ENCODE measurements around the gene SOBP.
"Not testable (repeated sequence)": the region's sequence is repeated elsewhere in the genome, so short reads cannot be mapped to it uniquely, and the experiment has no call there.

SOBP gene, protein sequence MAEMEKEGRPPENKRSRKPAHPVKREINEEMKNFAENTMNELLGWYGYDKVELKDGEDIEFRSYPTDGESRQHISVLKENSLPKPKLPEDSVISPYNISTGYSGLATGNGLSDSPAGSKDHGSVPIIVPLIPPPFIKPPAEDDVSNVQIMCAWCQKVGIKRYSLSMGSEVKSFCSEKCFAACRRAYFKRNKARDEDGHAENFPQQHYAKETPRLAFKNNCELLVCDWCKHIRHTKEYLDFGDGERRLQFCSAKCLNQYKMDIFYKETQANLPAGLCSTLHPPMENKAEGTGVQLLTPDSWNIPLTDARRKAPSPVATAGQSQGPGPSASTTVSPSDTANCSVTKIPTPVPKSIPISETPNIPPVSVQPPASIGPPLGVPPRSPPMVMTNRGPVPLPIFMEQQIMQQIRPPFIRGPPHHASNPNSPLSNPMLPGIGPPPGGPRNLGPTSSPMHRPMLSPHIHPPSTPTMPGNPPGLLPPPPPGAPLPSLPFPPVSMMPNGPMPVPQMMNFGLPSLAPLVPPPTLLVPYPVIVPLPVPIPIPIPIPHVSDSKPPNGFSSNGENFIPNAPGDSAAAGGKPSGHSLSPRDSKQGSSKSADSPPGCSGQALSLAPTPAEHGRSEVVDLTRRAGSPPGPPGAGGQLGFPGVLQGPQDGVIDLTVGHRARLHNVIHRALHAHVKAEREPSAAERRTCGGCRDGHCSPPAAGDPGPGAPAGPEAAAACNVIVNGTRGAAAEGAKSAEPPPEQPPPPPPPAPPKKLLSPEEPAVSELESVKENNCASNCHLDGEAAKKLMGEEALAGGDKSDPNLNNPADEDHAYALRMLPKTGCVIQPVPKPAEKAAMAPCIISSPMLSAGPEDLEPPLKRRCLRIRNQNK

GRCh38 chr6:107489636-107490565 is at the start of gene SOBP:
Gene SOBP, plus strand, starts transcription at chr6:107490117. Its CDS starts 500 bp downstream, at chr6:107490617.
- peak; percentile 29 to 33 for DNase-seq

DNA sequence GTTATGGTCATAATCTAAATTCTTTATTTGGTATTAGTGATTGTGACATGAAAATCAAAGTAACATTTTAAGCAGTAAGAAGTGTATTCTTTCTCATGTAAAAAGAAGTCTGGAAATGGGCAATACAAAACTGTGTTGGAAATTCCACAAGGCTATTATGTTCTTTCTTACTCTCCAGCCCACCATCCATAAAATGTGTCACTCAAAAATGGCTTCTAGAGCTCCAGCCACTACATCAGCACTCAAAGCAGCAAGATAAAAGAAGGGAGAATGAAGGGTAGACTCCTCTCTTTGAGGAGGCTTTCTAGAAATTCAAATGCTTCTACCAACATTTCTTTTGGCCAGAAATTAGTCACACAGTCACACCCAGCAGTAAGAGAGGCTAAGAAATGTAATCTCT is 49.0 kb upstream of the SOBP start:
- DNase-seq: no peak

GRCh38 chr6:107441682-107442081 is 48.2 kb upstream of the SOBP start:
- DNase-seq: no peak

DNA sequence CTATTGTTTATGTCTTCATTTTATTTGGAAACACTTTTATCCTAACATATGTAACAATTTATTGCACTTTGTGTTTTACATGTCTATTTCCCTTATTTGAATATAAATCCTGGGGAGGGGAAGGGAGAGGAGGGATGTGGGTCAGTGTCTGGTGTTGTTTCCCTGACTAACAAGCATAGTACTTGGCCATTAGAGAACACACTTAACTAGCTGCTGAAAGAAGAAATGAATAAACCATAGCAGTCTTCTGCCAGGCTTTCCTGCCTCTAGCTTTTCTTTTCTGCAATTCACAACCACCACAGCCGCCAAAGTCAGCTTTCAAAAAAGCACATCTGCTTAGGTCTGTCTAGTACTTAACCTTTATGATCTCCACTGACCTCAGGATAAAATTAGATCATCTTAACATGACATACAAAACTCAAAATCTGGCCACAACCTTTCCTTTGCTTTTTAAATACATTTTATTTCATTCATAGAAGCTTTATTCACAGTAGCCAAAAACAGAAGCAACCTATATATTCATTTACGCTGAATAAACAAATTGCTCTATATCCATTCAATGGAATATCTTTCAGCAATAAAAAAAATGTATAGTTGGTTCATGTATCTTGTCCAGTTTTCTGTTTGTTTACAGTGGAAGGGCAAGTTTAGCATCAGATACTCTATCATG is 46.8 kb upstream of the SOBP start:
- no peak for DNase-seq

GRCh38 chr6:107443608-107444267 is 46.2 kb upstream of the SOBP start:
- DNase-seq: no peak

- DNase-seq: no peak
Measured at GRCh38 chr6:107444277-107444676, 45.6 kb upstream of the SOBP start.

GRCh38 chr6:107447663-107448216 is 42.2 kb upstream of the SOBP start:
- no peak for DNase-seq

- DNase-seq: no peak
Measured at GRCh38 chr6:107448776-107449175, 41.1 kb upstream of the SOBP start.

DNA sequence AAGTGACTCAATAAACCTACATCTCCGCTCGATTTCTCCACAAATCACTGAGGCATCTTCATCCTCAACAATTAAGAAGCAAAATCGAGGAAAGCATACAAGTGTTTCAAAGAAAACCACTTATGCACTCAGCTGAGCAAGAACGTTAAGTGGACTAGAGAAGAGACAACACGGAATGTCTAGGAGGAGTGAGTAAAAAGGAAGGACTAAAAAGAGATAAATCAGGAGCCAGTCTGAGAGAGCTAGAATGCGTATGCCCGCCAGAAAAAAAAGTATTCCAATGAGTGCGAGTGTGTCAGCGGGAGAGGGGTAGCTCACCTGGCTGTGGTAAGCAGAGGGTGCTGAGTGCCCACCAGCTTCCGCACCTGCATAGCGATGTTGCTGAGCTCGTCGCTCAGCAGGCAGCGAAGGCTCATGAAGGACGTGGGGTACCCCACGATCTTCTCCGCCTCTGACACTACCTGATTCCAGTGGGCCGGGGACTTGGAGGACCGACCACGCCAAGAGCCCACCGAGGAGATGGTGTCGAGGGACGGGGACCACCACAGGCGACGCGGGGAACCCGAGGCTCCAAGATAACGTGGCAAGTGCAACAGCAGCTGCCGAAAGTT is 31.1 kb upstream of the SOBP start:
- DNase-seq: peak; percentile 7 to 29

DNA sequence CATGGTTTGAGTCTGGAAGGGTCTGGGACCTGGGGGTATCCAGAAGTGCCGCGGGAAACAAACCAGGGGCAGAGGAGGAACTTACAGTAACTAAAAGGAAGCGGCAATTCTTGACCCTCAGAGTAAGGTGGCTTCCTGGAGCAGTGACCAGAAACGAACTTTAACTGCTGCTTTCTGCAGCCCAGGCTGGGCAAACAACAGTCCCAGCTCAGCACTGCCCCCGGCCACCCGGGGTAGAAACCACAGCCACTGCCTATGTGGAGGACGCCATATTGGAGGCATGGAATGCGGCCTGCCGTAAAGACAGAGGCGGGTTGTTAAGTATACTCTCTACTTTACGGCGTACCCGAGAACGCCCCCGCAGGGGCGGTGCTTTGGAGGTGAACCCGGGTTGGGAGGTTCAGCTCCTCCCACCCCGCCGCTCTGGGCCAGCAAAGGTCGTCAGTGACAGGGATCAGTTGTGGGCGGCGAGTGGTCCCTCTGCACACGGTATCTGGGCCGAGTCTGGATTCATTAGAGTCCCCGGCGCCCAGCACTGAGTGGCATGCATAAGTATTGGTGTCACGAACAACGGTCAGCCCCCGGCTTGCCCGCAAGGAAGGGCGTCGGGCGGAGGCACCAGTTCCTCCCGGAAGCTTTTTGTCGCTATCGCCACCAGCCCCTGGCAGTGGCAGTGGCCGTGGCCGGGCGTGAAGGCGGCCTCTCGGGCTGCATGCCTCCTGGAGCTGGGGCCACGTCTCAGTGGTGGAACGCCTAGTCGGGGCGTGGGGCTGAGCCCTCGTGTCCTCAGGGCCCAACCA is 30.4 kb upstream of the SOBP start, which contains the start of gene PDSS2:
Gene PDSS2, minus strand, starts transcription at position 282 of the 800 bp plus-strand sequence. Its CDS starts 279 bp downstream, at position 3.
- peak; percentile 98 to 99 for DNase-seq

GRCh38 chr6:107460083-107460631 is 29.8 kb upstream of the SOBP start:
- no peak for DNase-seq

DNA sequence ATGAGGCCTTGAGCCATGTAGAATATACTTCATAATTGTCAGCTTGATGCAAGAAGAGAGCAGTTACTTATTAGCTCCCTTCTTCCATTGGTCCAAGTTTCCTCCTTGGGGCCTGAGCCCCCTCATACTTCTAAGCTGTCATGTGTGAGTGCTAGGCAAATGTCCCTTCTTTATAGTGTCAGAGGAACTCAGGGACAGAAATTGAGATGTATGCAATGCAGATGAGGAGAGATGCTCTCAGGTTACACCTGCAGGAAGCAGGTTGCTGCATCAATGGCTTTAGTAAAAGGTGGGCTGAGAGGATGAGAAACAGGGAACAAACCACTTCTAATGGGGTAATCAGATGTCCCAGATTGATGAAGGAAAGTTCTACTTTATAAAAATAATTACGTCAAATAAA is 23.9 kb upstream of the SOBP start:
- DNase-seq: no peak

- no peak for DNase-seq
Measured at GRCh38 chr6:107470364-107470763, 19.6 kb upstream of the SOBP start.

- no peak for DNase-seq
Measured at GRCh38 chr6:107473660-107474059, 16.3 kb upstream of the SOBP start.

DNA sequence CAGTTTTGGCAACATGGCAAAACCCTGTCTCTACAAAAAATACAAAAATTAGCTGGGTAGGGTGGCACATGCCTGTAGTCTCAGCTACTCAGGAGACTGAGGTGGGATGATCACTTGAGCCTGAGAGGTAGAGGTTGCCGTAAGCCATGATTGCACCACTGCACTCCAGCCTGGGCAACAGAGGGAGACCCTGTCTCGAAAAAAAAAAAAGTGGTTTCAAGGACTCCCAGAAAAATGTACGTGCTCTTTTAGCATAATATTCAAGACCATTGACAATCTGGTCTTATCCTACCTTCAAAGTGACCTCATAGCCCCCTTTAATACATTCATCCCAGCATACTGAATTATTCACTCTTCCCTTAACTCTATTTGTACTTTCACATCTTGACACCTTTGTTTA is 14.6 kb upstream of the SOBP start:
- not testable (repeated sequence) for DNase-seq

DNA sequence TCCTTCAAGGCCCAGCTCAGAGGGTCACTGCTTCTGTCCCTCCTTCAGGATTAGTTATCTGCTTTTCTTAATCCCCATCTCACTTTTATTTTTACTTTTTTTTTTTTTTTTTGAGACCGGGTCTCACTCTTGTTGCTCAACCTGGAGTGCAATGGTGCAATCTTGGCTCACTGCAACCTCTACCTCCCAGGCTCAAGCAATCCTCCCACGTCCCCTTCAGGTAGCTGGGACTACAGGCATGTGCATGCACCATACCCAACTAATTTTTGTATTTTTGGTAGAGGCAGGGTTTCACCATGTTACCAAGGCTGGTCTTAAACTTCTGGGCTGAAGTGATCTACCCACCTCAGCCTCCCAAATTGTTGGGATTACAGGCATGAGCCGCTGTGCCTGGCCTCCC is 14.1 kb upstream of the SOBP start:
- DNase-seq: not testable (repeated sequence)

- no peak for DNase-seq
Measured at GRCh38 chr6:107479089-107479690, 10.7 kb upstream of the SOBP start.

DNA sequence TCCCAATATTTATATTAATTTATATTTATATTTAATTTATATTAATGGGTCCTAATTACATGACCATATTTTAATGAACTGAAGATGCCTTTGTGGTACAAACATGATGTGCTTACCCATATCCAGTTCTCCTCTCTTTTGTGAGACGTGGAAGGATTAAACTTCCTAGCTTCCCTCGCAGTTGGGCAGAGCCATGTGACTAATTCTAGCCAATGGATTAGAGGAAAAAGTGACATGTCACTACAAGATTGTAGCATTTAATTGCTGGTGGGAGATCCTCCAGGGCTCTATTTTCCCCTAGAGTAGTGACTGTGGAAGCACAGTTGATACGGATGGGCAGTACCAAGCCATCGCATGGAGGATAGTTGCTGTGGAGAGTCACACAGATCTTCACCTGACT is 4.8 kb upstream of the SOBP start:
- DNase-seq: no peak
